K562 (cell line): ENCODE data around the gene SYNPO2.

Source experiments
- CREM ChIP-seq: IDR thresholded peaks from 2 replicates; pipeline ENCODE4 v1.6.1; 2014; ENCODE audit warnings: antibody characterized with exemption, low read depth
- GABPB1 ChIP-seq: sonication (generic); formaldehyde crosslinking; IDR thresholded peaks from 2 replicates; pipeline ENCODE4 v1.8.0; 2022; ENCODE audit warnings: mild to moderate bottlenecking, missing genetic modification reagents
- PCBP2 ChIP-seq: fragments of 200-400 bp; formaldehyde crosslinking; IDR thresholded peaks from 2 replicates; pipeline ENCODE4 v1.6.1; 2018; ENCODE audit warnings: low read length, low read depth, mild to moderate bottlenecking, moderate library complexity; ENCODE audit not compliant: poor library complexity, severe bottlenecking
- TF ChIP-seq, protein P1 (sequence below): fragments of 250-450 bp; sonication (Bioruptor Pico); IDR thresholded peaks from 2 replicates; pipeline ENCODE4 v1.9.0; 2021; ENCODE audit warnings: mild to moderate bottlenecking
- TF ChIP-seq, protein P2 (sequence below), 3 experiments: IDR thresholded peaks in 2 of 3; conservative IDR thresholded peaks in 1 of 3; 2 replicates each; pipeline ENCODE4 v1.5.1; 2011 to 2012; ENCODE audit warnings: low read length in 3 of 3, mild to moderate bottlenecking in 3 of 3, control low read depth in 2 of 3, improper control_type of control experiment in 1 of 3, inconsistent platforms in 1 of 3, low read depth in 1 of 3, mixed read lengths in 1 of 3, moderate library complexity in 1 of 3; ENCODE audit not compliant: insufficient read depth in 2 of 3

DNA sequence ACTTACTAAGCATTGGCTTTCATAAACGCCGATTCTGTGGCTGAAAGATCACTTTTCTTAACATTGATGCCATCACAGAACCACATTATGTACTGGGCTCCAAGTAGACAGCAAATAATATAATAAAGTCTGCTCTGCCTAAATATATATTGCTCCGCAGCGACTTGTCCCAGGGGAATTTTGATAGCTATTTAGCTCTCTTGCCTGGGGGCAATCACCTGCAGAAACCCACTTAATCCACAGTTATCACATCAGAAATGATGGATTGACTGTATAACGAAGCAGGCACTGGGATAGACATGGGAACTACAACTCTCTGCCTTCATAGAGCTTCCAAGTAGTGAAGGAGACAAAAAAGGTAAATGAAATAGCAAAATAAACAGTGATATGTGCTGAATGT lies 199.0 kb downstream of the SYNPO2 start:
- TF ChIP-seq, protein P1, sequence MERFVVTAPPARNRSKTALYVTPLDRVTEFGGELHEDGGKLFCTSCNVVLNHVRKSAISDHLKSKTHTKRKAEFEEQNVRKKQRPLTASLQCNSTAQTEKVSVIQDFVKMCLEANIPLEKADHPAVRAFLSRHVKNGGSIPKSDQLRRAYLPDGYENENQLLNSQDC: no peak
- TF ChIP-seq, protein P2, sequence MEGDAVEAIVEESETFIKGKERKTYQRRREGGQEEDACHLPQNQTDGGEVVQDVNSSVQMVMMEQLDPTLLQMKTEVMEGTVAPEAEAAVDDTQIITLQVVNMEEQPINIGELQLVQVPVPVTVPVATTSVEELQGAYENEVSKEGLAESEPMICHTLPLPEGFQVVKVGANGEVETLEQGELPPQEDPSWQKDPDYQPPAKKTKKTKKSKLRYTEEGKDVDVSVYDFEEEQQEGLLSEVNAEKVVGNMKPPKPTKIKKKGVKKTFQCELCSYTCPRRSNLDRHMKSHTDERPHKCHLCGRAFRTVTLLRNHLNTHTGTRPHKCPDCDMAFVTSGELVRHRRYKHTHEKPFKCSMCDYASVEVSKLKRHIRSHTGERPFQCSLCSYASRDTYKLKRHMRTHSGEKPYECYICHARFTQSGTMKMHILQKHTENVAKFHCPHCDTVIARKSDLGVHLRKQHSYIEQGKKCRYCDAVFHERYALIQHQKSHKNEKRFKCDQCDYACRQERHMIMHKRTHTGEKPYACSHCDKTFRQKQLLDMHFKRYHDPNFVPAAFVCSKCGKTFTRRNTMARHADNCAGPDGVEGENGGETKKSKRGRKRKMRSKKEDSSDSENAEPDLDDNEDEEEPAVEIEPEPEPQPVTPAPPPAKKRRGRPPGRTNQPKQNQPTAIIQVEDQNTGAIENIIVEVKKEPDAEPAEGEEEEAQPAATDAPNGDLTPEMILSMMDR (IDR thresholded peaks at IDR 0.05 in 2 of 3, conservative IDR thresholded peaks at IDR 0.05 in 1 of 3; ENCODE audit: insufficient read depth in 2 of 3, low read depth in 1 of 3, low read length in 3 of 3): no peak
- no peak for TF ChIP-seq CREM
- no peak for TF ChIP-seq PCBP2
- no peak for TF ChIP-seq GABPB1 (CRISPR knock-in tag)
